ENCODE data around the gene KRT77. TPM values are rescaled to one million over a fixed set of nuclear protein-coding genes. Genes with fewer than 3 reads are reported as not detected.

Gene KRT77
- total RNA-seq (2013; cell fraction: nucleolus; rRNA removed): not detected in 2 replicates
- total RNA-seq (2014; rRNA removed) (not detected in 2 replicates), total RNA-seq (2014; rRNA removed; fragmentation: Illumina TruSeq; extraction: Trizol) (not detected in 2 replicates), total RNA-seq (2021) (not detected in 2 replicates), polyA plus RNA-seq (2011; rRNA removed) (not detected in 2 replicates), polyA plus RNA-seq (2014; fragmentation: Illumina TruSeq; extraction: Trizol) (not detected in 2 replicates), polyA plus RNA-seq (2014; fragmentation: Nextera tagmentation; extraction: Ambion mirVana) (not detected), polyA plus RNA-seq (2014; rRNA removed) (not detected in 2 replicates), polyA plus RNA-seq (2016; fragmentation: Nextera tagmentation; extraction: Ambion mirVana) (not detected), polyA minus RNA-seq (2011; rRNA and poly(A)+ RNA removed) (not detected in 2 replicates), Bru-seq, nascent RNA (not detected), BruChase-seq, experiment 1, labeled RNA remaining after a 6-hour chase (not detected), BruChase-seq, experiment 2, labeled RNA remaining after a 2-hour chase (not detected)
- polyA plus RNA-seq (2011; ENCODE audit: low read depth): not detected
- not detected in 2 replicates for polyA plus RNA-seq (2011; cell fraction: cytosol; rRNA removed)
- not detected in 2 replicates for polyA plus RNA-seq (2011; cell fraction: nucleus; rRNA removed)
- not detected in 2 replicates for polyA plus RNA-seq (2012)
- polyA minus RNA-seq (2011; cell fraction: cytosol; rRNA and poly(A)+ RNA removed): not detected in 2 replicates
- polyA minus RNA-seq (2011; cell fraction: nucleus; rRNA and poly(A)+ RNA removed): not detected in 2 replicates
- long read RNA-seq, experiment 1: 0 reads
- long read RNA-seq, experiment 2: 0 reads

- 21% methylated on average over 2 of the region's 2 CpGs for WGBS (ENCODE audit: insufficient coverage, insufficient replicate concordance, low lambda C conversion rate, missing lambda C conversion rate)
- no peaks in the 10 kb centered on the region for H3K4me1 ChIP-seq (ENCODE audit: control insufficient read depth, insufficient read depth, low read length)
- CTCF ChIA-PET: no interaction called here
- no peak within 1 kb of the TSS for H3K4me2 ChIP-seq (ENCODE audit: control insufficient read depth, insufficient read depth)
- no peak within 1 kb of the TSS for H2AFZ ChIP-seq (ENCODE audit: control insufficient read depth, low read depth, low read length)
- no peaks in the 10 kb centered on the region for H3K79me2 ChIP-seq (ENCODE audit: control insufficient read depth, insufficient read depth, low read length)
- RAD21 ChIA-PET (ENCODE audit: unreplicated experiment): no interaction called here
- DNase-seq (ENCODE audit: low read depth, low spot score) (no peak), ATAC-seq (no peak), FAIRE-seq (no peak)
- POLR2A ChIA-PET: no interaction called here
- no peak within 1 kb of the TSS for H3K27ac ChIP-seq (ENCODE audit: control insufficient read depth, insufficient read depth)
- H3K27me3 ChIP-seq (replicated peaks in 1 of 2; ENCODE audit: control insufficient read depth in 2 of 2, insufficient read depth in 2 of 2, low read length in 1 of 2): 0 out of 4 replicates have a peak, but pooled peaks cover 0 to 1% of the 10 kb centered on the region in 2 experiments
- intact Hi-C loops (cut with micrococcal nuclease; ENCODE audit: unreplicated experiment) (no loop called here), in situ Hi-C loops (cut with MboI) (no loop called here)
- SMC1A ChIA-PET (ENCODE audit: uncharacterized antibody, unreplicated experiment): no interaction called here
- no peak for TF ChIP-seq NFXL1 (IDR thresholded peaks at IDR 0.05; ENCODE audit: borderline replicate concordance)
- no peak for TF ChIP-seq WRNIP1 (IDR thresholded peaks at IDR 0.05; ENCODE audit: borderline replicate concordance, low read depth, low read length)
- no peak for TF ChIP-seq RBBP5 (conservative IDR thresholded peaks at IDR 0.05)
- no peak for TF ChIP-seq CEBPZ (IDR thresholded peaks at IDR 0.05; ENCODE audit: low read depth, low read length)
- no peak for TF ChIP-seq ZNF384 (IDR thresholded peaks at IDR 0.05; ENCODE audit: borderline replicate concordance, low read depth, low read length)
- BruUV-seq (replicated peaks): no TSS peak
- H3K36me3 ChIP-seq (ENCODE audit: control insufficient read depth in 2 of 2, insufficient read depth in 2 of 2, low read length in 1 of 2): no peaks in the 10 kb centered on the region
- no peak within 1 kb of the TSS for H3K9ac ChIP-seq (ENCODE audit: control insufficient read depth, insufficient read depth, low read length)
- no peaks in the 10 kb centered on the region for H4K20me1 ChIP-seq (ENCODE audit: control insufficient read depth, insufficient read depth)
- no peak within 1 kb of the TSS for H3K4me3 ChIP-seq
- no peaks in the 10 kb centered on the region for H3K9me3 ChIP-seq (replicated peaks; ENCODE audit: control insufficient read depth, insufficient read depth, low read length)
These were observed at the start of gene KRT77 for GRCh38 chr12:52703424-52703823. Gene KRT77, minus strand, starts transcription at chr12:52703524. Its CDS starts 90 bp downstream, at chr12:52703434.

Data from GM12878 (cell line).